MM.1S (cell line): Measurements from ENCODE around the gene SORBS2.

Source experiments
- EZH2 ChIP-seq: fragments of 300-600 bp; sonication (generic); optimal IDR thresholded peaks from 2 replicates; pipeline ENCODE3; 2017; ENCODE audit warnings: low read depth, mild to moderate bottlenecking, antibody characterized with exemption, low read length, mixed read lengths
- EZH2phosphoT487 ChIP-seq: fragments of 300-600 bp; sonication (generic); IDR thresholded peaks from 2 replicates; pipeline ENCODE4 v1.6.1; 2018; ENCODE audit warnings: antibody characterized with exemption, low read length
- TF ChIP-seq, protein P1 (sequence below): fragments of 300-600 bp; sonication (generic); IDR thresholded peaks from 2 replicates; pipeline ENCODE4 v1.5.1; 2016; ENCODE audit warnings: antibody characterized with exemption, low read length, mixed read lengths

DNA sequence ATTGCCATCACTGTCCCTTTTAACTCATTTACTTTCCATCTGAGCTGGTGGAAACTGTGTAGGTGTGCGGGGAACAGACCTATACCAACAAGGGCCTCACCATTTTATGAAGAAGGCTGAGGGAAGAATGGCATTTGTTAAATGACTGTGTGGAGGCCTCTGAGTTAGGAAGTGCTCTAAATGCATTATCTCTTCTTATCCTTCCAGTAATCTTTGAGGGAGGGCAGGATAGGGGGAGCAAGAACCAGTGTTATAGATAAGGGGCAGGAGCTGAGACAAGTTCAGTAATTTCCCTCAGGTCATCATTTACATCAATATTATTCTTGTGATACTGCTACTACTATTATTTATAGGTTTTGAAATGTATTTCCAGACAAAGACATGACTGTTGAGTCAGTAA is 154.3 kb downstream of the SORBS2 start:
- TF ChIP-seq EZH2phosphoT487 = no peak
- TF ChIP-seq, protein P1, sequence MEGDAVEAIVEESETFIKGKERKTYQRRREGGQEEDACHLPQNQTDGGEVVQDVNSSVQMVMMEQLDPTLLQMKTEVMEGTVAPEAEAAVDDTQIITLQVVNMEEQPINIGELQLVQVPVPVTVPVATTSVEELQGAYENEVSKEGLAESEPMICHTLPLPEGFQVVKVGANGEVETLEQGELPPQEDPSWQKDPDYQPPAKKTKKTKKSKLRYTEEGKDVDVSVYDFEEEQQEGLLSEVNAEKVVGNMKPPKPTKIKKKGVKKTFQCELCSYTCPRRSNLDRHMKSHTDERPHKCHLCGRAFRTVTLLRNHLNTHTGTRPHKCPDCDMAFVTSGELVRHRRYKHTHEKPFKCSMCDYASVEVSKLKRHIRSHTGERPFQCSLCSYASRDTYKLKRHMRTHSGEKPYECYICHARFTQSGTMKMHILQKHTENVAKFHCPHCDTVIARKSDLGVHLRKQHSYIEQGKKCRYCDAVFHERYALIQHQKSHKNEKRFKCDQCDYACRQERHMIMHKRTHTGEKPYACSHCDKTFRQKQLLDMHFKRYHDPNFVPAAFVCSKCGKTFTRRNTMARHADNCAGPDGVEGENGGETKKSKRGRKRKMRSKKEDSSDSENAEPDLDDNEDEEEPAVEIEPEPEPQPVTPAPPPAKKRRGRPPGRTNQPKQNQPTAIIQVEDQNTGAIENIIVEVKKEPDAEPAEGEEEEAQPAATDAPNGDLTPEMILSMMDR = no peak
- TF ChIP-seq EZH2 = no peak
